TTC549 (cell line): ENCODE data around the gene C18orf63.
"Not testable (repeated sequence)": the region's sequence is repeated elsewhere in the genome, so short reads cannot be mapped to it uniquely, and the experiment has no call there.

Experiments used
- FAIRE-seq: peaks from 2 replicates; lab custom pipeline; 2012; peaks lifted over from hg19 to GRCh38; lab: Jason Lieb, UNC

Gene C18orf63

GRCh38 chr18:74286856-74287255 is 28.8 kb upstream of the C18orf63 start:
- no peak for FAIRE-seq

GRCh38 chr18:74288041-74288440 is 27.6 kb upstream of the C18orf63 start:
- no peak for FAIRE-seq

DNA sequence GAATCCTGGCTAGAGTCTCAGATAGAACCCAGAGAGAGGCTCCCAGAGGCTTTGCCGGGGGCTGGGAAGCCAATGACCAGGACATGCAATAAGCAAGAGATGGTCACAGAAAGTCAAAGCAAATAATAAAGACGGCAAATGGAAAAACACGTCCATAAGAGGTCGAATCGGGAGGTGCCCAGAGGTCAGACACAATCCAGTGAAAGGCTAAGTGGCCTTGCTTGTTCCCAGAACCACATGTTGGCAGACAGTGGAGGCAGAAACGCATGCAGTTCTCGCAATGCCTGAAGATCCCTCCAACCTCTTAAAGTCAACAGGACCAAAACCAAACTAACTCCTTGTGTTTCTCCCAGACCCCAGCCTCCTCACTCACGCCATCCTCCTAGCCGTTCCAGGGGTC is 26.9 kb upstream of the C18orf63 start:
- FAIRE-seq: no peak

DNA sequence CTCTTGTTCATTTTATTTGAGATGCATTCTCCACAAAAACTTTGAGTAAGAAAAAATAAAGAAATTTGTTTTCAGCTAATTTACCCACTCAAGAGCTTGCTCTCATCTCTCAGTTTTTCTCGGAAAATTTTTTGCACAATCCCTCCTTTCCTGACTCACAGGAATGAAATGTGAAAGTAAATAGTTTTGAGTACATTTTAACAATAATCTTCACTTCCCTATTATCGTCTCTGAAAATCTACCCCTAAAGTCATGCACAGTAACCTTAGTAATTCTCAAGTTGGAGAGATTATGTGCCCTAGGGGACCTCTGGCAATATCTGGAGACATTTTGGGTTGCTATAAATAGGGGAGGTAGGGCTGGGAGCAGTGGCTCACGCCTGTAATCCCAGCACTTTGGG is 26.5 kb upstream of the C18orf63 start:
- FAIRE-seq: no peak

GRCh38 chr18:74290021-74290420 is 25.6 kb upstream of the C18orf63 start:
- FAIRE-seq: no peak

GRCh38 chr18:74290794-74291471 is 24.7 kb upstream of the C18orf63 start:
- FAIRE-seq: no peak

DNA sequence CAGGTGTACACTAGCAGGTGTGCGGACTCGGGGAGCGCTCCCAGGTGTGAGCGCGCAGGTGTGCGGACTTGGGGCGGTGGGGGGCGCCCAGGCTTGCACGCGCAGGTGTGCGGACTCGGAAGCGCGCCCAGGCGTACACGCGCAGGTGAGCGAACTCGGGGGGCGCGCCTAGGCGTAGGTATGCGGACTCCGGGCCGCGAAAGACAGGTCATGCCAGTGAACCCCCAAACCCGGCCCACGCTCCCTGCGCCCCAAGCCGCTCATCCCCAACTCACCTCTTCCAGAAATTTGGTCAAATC is 24.2 kb upstream of the C18orf63 start:
- FAIRE-seq: no peak

DNA sequence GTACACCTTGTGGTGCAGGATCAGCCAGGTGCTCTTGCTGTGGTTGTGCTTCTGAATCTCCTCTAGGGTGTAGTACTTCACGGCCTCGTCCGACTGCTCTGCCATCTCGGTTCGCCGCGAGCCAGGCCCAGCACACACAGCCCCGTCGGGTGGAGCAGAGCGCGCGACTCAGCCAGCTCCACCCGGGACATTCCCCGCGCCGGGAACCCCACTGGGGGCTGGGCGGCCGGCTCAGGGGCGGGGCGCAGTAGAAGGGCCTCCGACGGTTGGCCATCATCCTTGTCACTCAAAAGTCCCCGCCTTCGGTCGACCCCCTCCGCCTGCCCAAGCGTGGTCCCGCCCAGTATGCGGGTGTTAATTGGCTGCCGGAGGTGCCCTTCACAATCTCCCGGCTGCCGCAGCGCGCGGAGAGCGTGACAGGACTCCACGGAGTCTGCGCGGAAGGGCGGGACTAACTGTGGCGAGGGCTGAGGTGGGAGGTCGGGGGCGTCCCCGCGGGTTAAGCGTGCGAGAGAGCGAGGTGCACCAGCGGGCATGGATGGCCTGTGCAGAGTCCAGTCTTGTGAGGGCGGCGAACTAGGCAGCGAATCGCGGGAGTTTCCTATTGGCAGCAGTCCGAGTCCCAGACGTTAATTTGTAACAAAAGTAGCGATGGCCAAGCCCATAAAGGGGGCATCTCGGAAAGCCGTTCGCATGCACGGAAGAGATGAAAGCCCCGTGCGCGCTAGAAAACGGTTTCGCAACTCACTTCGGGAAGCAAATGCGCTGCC is 23.7 kb upstream of the C18orf63 start, which contains the start of gene CYB5A:
Gene CYB5A, minus strand, starts transcription at position 193 of the 770 bp plus-strand sequence. Its CDS starts 88 bp downstream, at position 105.
- FAIRE-seq: peak; percentile 82

GRCh38 chr18:74292541-74292858 is 23.1 kb upstream of the C18orf63 start:
- no peak for FAIRE-seq

GRCh38 chr18:74292982-74293381 is 22.7 kb upstream of the C18orf63 start:
- not testable (repeated sequence) for FAIRE-seq

GRCh38 chr18:74294526-74294925 is 21.1 kb upstream of the C18orf63 start:
- FAIRE-seq: no peak

GRCh38 chr18:74299162-74299561 is 16.5 kb upstream of the C18orf63 start:
- no peak for FAIRE-seq

DNA sequence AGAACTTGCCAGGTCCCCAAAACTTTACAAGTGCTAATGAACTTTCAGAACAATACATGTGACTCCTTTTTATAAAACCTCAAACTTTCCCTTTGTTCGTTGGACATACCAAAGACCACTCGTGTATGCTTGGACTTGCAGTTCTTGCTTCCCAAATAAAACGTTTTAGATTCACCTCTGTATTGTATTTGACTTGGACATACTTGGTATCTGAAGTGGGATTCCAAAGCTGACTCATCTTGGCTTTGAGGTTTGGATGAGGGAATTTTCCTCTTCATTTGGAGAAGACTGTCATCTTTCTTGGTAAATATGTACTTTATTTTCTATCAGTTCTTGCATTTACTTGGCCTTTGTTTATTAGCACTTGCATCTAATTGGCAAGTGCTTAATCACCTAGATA is 15.9 kb upstream of the C18orf63 start:
- FAIRE-seq: no peak

DNA sequence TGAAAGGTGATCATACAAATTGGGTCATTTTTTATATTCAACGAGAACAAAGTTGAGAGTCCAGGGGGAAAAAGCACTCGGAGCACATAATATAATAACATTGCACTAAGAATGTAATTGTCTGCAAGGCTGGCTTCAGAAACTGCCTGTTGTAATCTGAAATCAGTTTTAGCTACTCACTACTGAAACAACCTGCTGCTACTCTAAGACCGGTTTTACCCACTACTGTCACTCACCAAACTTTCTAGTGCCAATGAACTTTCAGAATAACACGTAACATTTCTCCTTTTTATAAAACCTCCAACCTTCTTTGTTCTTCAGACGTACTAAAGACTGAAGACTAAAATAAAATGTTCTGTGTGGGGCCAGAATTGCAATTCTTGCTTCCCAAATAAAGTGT is 12.3 kb upstream of the C18orf63 start:
- no peak for FAIRE-seq

DNA sequence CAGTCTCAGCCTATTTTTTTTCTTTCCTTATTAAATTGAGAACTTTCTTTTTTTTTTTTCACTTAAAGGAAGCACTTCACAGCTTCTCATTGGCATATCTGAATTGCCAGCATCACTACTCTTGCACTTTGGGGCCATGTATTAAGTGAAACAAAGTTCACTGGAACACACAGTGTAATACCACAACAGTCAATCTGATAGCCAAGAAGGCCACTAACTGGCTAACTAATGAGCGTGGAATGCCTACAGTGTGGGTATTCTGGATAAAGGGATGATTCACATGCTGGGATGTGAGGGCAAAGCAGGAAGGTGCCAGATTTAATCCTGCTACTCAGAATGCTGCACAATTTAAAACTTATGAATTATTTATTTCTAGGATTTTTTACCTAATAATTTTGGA is 11.7 kb upstream of the C18orf63 start:
- FAIRE-seq: no peak

DNA sequence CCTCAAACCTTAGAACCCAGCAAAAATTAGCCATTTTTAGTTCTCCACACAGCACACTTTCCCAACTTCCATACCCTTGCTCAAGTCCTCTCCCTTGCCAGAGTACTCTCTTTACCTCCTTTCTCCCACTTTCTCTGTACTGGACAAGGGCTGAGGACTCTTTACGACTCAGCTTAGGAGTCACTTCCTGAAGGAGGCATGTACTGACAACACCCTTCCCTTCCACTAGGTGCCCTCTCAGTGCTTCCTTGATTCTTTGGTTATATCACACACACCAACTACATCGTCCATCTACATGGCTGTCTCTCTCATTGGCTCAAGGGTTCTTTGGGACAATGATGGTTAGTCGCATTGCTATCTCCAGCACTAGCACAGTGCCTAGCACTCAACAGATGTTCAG is 5.2 kb upstream of the C18orf63 start:
- no peak for FAIRE-seq

DNA sequence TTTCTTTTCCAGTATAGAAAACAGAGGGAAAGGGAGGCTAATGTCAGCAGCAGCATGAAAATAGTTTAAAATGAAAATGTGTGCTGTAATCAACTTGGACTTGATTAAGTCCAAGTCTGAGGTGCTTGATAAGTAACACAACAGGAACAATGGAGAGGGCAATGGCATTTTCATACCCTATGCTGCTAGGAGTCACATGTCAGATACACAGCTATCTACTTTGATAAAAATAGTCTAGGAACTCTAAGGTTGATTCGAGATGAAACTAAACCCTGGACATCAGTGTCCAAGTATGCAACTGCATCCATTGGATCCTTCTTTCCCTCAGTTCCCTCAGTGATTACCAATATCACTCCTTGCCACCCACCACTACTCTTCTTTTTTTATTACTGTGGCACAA is 4.6 kb upstream of the C18orf63 start:
- FAIRE-seq: no peak

GRCh38 chr18:74314759-74315463 is 728 bp upstream of the C18orf63 start:
- no peak for FAIRE-seq

DNA sequence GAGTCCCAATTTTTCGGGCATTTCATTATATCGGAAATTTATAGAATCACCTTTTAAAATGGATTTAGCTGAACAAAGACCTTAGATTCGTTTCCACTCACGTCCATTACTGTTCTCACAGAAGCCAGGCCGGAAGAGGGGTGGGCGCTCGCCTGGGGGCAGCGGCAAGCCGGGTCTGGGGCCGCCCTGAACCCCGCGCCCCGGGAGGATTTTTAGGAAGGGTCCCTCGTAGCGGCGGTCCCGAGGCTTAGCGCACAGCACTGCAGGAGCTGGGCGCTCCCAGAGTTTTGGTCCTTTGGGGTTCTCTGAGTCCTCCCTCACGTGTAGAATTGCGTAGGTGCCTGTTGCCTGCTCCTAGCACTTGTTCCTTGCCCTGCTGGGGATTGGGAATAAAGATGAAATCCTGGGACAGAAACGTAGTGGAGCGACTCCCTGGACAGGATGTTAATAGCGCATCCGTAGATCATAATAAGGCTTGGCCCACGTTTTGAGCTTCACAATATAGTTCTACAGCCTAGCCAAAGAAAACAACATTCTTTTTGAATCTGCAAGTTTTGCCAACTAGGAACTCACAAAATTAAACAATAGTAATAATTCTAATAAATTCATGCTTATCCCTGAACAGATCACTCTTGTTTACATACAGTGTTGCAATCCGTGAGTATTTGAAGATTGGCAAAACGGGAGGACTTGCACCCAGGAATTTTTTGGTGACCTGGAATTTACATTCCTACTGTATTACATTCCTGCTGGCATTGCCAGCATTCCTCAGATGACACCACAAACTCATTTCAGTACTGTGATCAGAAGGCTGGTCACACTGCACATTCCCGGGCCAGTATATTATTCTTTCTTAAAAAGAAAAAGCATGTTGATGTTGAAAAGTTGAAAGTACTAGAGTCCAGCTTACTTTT is 875 bp downstream of the C18orf63 start:
- FAIRE-seq: no peak

DNA sequence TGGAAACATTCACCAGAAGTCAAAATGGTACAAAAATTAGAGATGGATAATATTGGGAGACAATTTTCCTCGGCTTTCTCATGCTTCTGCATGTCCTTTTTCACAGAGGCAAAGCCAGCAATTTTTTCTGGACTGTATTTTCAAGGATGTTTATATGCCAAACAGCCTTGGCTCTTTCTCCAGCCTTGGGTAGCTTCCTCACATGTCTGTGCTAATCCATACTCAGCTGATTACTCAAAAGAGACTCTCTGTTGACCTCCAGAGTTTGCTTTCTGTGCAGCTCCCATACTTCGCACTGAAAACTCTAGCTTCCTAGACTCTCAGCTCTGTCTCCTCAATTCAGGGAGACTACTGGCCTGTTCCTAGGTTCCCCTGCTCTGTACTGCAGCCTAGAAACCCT is 10.6 kb downstream of the C18orf63 start:
- FAIRE-seq: no peak

DNA sequence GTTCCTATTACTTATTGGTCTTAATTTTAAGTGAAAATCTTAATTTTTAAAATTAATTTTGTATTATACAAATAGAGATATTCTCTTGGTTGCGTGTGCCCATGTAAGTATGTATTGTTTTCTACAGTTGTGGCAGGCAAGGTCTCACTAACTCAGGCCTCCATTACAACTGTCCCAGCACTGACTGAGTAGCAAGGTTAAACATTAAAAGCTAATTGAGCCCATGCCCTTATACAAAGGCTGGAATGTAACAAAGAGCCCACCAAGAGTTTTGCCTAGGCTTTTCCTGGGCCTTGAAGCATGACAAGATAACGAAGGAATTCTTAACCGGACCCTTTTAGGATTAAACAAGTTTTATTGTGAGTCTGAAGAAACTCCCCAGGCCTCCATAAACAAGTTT is 11.2 kb downstream of the C18orf63 start:
- not testable (repeated sequence) for FAIRE-seq

DNA sequence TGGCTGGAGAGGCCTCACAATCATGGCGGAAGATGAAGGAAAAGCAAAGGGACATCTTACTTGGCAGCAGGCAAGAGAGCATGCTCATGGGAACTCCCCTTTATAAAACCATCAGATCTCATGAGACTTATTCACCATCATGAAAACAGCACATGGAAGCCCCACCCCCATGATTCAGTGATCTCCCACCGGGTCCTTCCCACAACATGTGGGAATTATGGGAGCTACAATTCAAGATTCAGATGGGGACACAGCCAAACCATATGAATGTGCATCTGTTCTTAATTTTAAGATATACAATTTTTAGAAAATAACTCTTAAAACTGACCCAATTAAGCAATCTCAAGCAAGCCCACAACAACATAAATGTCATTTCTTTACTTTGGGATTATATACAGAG is 12.6 kb downstream of the C18orf63 start:
- FAIRE-seq: no peak
